ENCODE results near the gene RASGRP1. TPM values are rescaled to one million over a fixed set of nuclear protein-coding genes. Genes with fewer than 3 reads are reported as not detected.

The RASGRP1 gene
- total RNA-seq, 1 donor: 0.36 TPM

DNA sequence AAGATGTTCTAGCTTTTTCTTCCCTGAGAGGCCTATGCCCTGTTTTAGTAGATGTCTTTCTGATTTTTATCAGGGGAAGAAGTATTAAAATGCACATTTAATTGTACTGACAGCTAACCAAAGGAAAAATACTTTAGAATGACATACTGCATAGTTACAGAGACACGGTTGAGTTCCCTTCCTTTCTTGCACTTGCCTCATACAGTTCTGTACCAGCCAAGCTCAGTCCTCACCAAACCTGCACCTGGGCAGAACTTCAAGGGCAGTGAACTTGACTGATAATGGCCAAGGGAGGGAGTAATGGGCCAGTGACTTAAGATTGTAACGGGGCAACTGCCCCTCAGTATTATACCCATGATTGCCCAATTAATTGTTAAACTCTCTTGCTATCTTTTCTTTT lies 34.1 kb upstream of the RASGRP1 start:
- Histone ChIP-seq H3K4me1 (ENCODE audit: insufficient read depth, low read length) (no peaks in the 10 kb centered on the region), H4K20me1 (ENCODE audit: insufficient read depth, low read length) (no peaks in the 10 kb centered on the region), H3K4me2 (ENCODE audit: insufficient read depth, low read length) (no peak overlapping the region), H2AFZ (ENCODE audit: low read length) (no peak overlapping the region), H3K9me3 (ENCODE audit: low read depth, low read length) (no peaks in the 10 kb centered on the region), H3K27ac (ENCODE audit: low read depth, low read length) (no peak overlapping the region), H3K4me3 (ENCODE audit: insufficient read depth, low read length) (no peak overlapping the region), H3K36me3 (ENCODE audit: insufficient read depth, low read length) (no peaks in the 10 kb centered on the region), H3K27me3 (ENCODE audit: insufficient read depth, low read length) (peaks cover 55% of the 10 kb centered on the region), H3K79me2 (ENCODE audit: insufficient read depth, low read length) (no peaks in the 10 kb centered on the region)
- no peak for DNase-seq (ENCODE audit: insufficient read length, low spot score, missing footprints)
- no peak for TF ChIP-seq CTCF (IDR thresholded peaks at IDR 0.05; ENCODE audit: extremely low read depth, low read depth, low read length)

- Histone ChIP-seq H3K79me2 (ENCODE audit: insufficient read depth, low read length) (no peaks in the 10 kb centered on the region), H3K9me3 (ENCODE audit: low read depth, low read length) (no peaks in the 10 kb centered on the region), H4K20me1 (ENCODE audit: insufficient read depth, low read length) (no peaks in the 10 kb centered on the region), H3K27me3 (ENCODE audit: insufficient read depth, low read length) (peaks cover 47% of the 10 kb centered on the region), H3K4me3 (ENCODE audit: insufficient read depth, low read length) (no peak overlapping the region), H3K4me1 (ENCODE audit: insufficient read depth, low read length) (no peaks in the 10 kb centered on the region), H2AFZ (ENCODE audit: low read length) (no peak overlapping the region), H3K27ac (ENCODE audit: low read depth, low read length) (no peak overlapping the region), H3K36me3 (ENCODE audit: insufficient read depth, low read length) (no peaks in the 10 kb centered on the region), H3K4me2 (ENCODE audit: insufficient read depth, low read length) (no peak overlapping the region)
- DNase-seq (ENCODE audit: insufficient read length, low spot score, missing footprints): no peak
- TF ChIP-seq CTCF (IDR thresholded peaks at IDR 0.05; ENCODE audit: extremely low read depth, low read depth, low read length): no peak
These were observed 32.7 kb upstream of the RASGRP1 start for GRCh38 chr15:38597219-38597800.

- H3K9me3 ChIP-seq (ENCODE audit: low read depth, low read length): no peaks in the 10 kb centered on the region
- H3K36me3 ChIP-seq (ENCODE audit: insufficient read depth, low read length): no peaks in the 10 kb centered on the region
- no peaks in the 10 kb centered on the region for H3K79me2 ChIP-seq (ENCODE audit: insufficient read depth, low read length)
- H2AFZ ChIP-seq (ENCODE audit: low read length): no peak overlapping the region
- no peak overlapping the region for H3K27ac ChIP-seq (ENCODE audit: low read depth, low read length)
- H3K4me1 ChIP-seq (ENCODE audit: insufficient read depth, low read length): no peaks in the 10 kb centered on the region
- no peaks in the 10 kb centered on the region for H4K20me1 ChIP-seq (ENCODE audit: insufficient read depth, low read length)
- H3K27me3 ChIP-seq (ENCODE audit: insufficient read depth, low read length): peaks cover 32% of the 10 kb centered on the region
- H3K4me2 ChIP-seq (ENCODE audit: insufficient read depth, low read length): no peak overlapping the region
- no peak for DNase-seq (ENCODE audit: insufficient read length, low spot score, missing footprints)
- no peak for TF ChIP-seq CTCF (IDR thresholded peaks at IDR 0.05; ENCODE audit: extremely low read depth, low read depth, low read length)
- H3K4me3 ChIP-seq (ENCODE audit: insufficient read depth, low read length): no peak overlapping the region
These were observed 28.9 kb upstream of the RASGRP1 start for GRCh38 chr15:38593524-38593923.

DNA sequence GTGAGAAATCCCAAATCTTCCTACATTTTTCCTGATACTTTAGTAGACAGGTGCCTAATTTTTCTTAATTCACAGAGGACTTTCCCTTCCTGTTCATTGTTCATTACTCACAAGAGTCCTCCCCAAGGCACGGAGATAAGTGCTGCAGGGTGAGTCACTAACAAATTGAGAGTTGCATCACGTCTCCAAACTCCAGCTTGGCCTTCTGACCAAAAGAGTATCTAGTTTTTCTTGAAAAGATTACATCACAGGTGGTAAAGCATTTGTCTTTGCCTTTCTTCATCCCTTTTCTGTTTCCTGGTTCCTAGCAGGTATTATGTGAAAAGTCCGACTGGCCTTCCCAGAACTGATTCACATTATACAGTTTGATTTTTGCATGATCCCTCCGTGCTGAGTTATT lies 24.9 kb upstream of the RASGRP1 start:
- H3K27me3 ChIP-seq (ENCODE audit: insufficient read depth, low read length): peaks cover 28% of the 10 kb centered on the region
- H3K79me2 ChIP-seq (ENCODE audit: insufficient read depth, low read length): no peaks in the 10 kb centered on the region
- no peaks in the 10 kb centered on the region for H3K4me1 ChIP-seq (ENCODE audit: insufficient read depth, low read length)
- TF ChIP-seq CTCF (IDR thresholded peaks at IDR 0.05; ENCODE audit: extremely low read depth, low read depth, low read length): no peak
- H3K4me2 ChIP-seq (ENCODE audit: insufficient read depth, low read length): no peak overlapping the region
- H4K20me1 ChIP-seq (ENCODE audit: insufficient read depth, low read length): no peaks in the 10 kb centered on the region
- H3K9me3 ChIP-seq (ENCODE audit: low read depth, low read length): no peaks in the 10 kb centered on the region
- no peak overlapping the region for H2AFZ ChIP-seq (ENCODE audit: low read length)
- H3K36me3 ChIP-seq (ENCODE audit: insufficient read depth, low read length): no peaks in the 10 kb centered on the region
- H3K4me3 ChIP-seq (ENCODE audit: insufficient read depth, low read length): no peak overlapping the region
- peak; percentile 74 for DNase-seq (ENCODE audit: insufficient read length, low spot score, missing footprints)
- no peak overlapping the region for H3K27ac ChIP-seq (ENCODE audit: low read depth, low read length)
